Colonic mucosa (tissue), 4 donors: ENCODE results near the gene THSD8. TPM values are rescaled to one million over a fixed set of nuclear protein-coding genes. Genes with fewer than 3 reads are reported as not detected.

Source experiments
- DNase-seq: peaks from one replicate; pipeline ENCODE4 v3.0.0-alpha.2; 2020
- H3K27ac ChIP-seq: fragments of 200-600 bp; one replicate; pipeline ENCODE4 v1.8.0; 2021
- H3K27me3 ChIP-seq: fragments of 200-600 bp; one replicate; pipeline ENCODE4 v1.8.0; 2021
- H3K36me3 ChIP-seq: fragments of 200-600 bp; one replicate; pipeline ENCODE4 v1.8.0; 2021
- H3K4me1 ChIP-seq: fragments of 200-600 bp; one replicate; pipeline ENCODE4 v1.8.0; 2021; ENCODE audit warnings: mild to moderate bottlenecking
- H3K4me3 ChIP-seq: fragments of 200-600 bp; one replicate; pipeline ENCODE4 v1.8.0; 2021
- H3K9ac ChIP-seq, 2 donors: one replicate each; pipeline ENCODE4 v1.7.0; 2013; ENCODE audit warnings: control low read depth in 2 of 2, low read depth in 2 of 2, low read length in 2 of 2
- H3K9me3 ChIP-seq: fragments of 200-600 bp; one replicate; pipeline ENCODE4 v1.8.0; 2021
- CTCF ChIP-seq: fragments of 200-600 bp; IDR thresholded peaks from one replicate; pipeline ENCODE4 v1.8.0; 2022; ENCODE audit warnings: antibody characterized with exemption, mild to moderate bottlenecking
- intact Hi-C: fragments of 100-400 bp; cut with DNase I; formaldehyde crosslinking; loops from one replicate; pipeline ENCODE4 v1.14.1; 2022
- total RNA-seq, 2 donors: library from RNA; stranded (reverse); fragmentation: NEBNext Ultra II Directional in 1 of 2; extraction: Animal tissue kit (Norgen Biotek cat#: 25700) in 1 of 2; gene quantifications; one replicate each; pipeline ENCODE4 v1.2.1, GENCODE V29; 2021
- donor health status: healthy.
- donor health status: DM: no; HTN: no; CAD: no.
- donor health status: DM: no; HTN: no; CAD: no.

THSD8 gene
- total RNA-seq, 2 donors from 2014 or later: 6.5 to 18.5 TPM

GRCh38 chr19:12783849-12784393 is 17.9 kb upstream of the THSD8 start:
- Histone ChIP-seq H3K4me3 (no peak overlapping the region), H3K9me3 (no peaks in the 10 kb centered on the region), H3K4me1 (peaks cover 35% of the 10 kb centered on the region), H3K9ac (peak overlapping the region; percentile 41 to 52), H3K27me3 (no peaks in the 10 kb centered on the region), H3K36me3 (no peaks in the 10 kb centered on the region), H3K27ac (peak overlapping the region; percentile 100)
- intact Hi-C loops: no loop called here
- TF ChIP-seq CTCF: no peak
- peak; percentile 71 for DNase-seq

GRCh38 chr19:12784394-12784870 is 17.4 kb upstream of the THSD8 start:
- H3K9me3 ChIP-seq: no peaks in the 10 kb centered on the region
- H3K27me3 ChIP-seq: no peaks in the 10 kb centered on the region
- intact Hi-C loops: no loop called here
- peak overlapping the region in 1 of 2 donors; percentile 41 for H3K9ac ChIP-seq
- no peak overlapping the region for H3K4me3 ChIP-seq
- TF ChIP-seq CTCF: no peak
- H3K36me3 ChIP-seq: no peaks in the 10 kb centered on the region
- H3K4me1 ChIP-seq: peaks cover 35% of the 10 kb centered on the region
- no peak for DNase-seq
- peak overlapping the region; percentile 100 for H3K27ac ChIP-seq

GRCh38 chr19:12784871-12785430 is 16.9 kb upstream of the THSD8 start:
- Histone ChIP-seq H3K4me1 (peaks cover 35% of the 10 kb centered on the region), H3K9me3 (no peaks in the 10 kb centered on the region), H3K9ac (peak overlapping the region in 1 of 2 donors; percentile 41), H3K27ac (peak overlapping the region; percentile 100), H3K4me3 (no peak overlapping the region), H3K27me3 (no peaks in the 10 kb centered on the region), H3K36me3 (no peaks in the 10 kb centered on the region)
- no peak for DNase-seq
- intact Hi-C loops: no loop called here
- TF ChIP-seq CTCF: no peak

GRCh38 chr19:12785431-12786031 is 16.3 kb upstream of the THSD8 start:
- peak; percentile 53 for DNase-seq
- no peaks in the 10 kb centered on the region for H3K9me3 ChIP-seq
- H3K36me3 ChIP-seq: no peaks in the 10 kb centered on the region
- no peak for TF ChIP-seq CTCF
- H3K4me1 ChIP-seq: peaks cover 35% of the 10 kb centered on the region
- H3K4me3 ChIP-seq: no peak overlapping the region
- intact Hi-C loops: no loop called here
- H3K9ac ChIP-seq: peak overlapping the region; percentile 41 to 58
- peak overlapping the region; percentile 100 for H3K27ac ChIP-seq
- H3K27me3 ChIP-seq: no peaks in the 10 kb centered on the region

- intact Hi-C loops: no loop called here
- no peaks in the 10 kb centered on the region for H3K36me3 ChIP-seq
- peak overlapping the region; percentile 41 to 58 for H3K9ac ChIP-seq
- H3K4me3 ChIP-seq: no peak overlapping the region
- H3K27me3 ChIP-seq: no peaks in the 10 kb centered on the region
- DNase-seq: peak; percentile 88
- peaks cover 35% of the 10 kb centered on the region for H3K4me1 ChIP-seq
- H3K27ac ChIP-seq: peak overlapping the region; percentile 100
- H3K9me3 ChIP-seq: no peaks in the 10 kb centered on the region
- no peak for TF ChIP-seq CTCF
Observed at GRCh38 chr19:12786141-12786870, 15.6 kb upstream of the THSD8 start.
